Stimulated activated CD8-positive, alpha-beta memory T cell treated with anti-CD3 and anti-CD28 coated beads, Interleukin-12 subunit alpha, Interleukin-12 subunit beta, amount 100 ng/mL, for 1 hour (primary cell): ENCODE data around the gene CERT1.

Experiments used
- DNase-seq: peaks from one replicate; pipeline ENCODE4 v3.0.0-alpha.2; 2020; ENCODE audit warnings: low read depth

CERT1 gene

GRCh38 chr5:75472973-75473372 lies 38.5 kb downstream of the CERT1 start:
- no peak for DNase-seq

DNA sequence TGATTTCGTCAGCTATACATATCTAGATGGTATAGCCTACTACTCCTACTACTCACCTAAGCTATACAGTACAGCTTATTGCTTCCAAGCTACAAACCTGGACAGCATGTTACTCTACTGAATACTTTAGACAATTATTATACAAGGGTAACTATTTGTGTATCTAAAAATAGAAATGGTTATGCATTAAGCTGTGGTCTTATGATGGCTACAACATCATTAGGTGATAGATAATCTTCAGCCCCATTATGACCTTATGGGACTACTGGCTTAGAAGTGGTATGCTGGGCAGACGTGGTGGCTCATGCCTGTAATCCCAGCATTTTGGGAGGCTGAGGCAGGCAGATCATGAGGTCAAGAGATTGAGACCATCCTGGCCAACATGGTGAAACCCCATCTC lies 40.2 kb downstream of the CERT1 start:
- no peak for DNase-seq

DNA sequence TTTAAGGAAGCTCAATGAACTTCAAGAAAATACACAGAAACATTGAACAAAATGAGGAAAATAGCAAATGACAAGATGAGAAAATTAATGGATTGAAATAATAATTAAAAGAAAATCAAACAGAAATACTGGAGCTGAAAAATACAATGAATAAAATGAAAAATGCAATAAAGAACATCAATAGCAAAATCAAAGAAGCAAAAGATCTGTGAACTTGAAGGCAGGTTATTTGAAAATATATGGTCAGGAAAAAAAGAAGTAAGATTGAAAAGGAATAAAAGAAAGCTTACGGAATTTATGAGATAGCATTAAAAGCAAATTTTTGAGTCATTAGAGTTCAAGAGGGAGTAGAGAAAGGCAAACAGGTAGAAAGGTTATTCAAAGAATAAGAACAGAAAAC lies 42.4 kb downstream of the CERT1 start:
- DNase-seq, result no peak

DNA sequence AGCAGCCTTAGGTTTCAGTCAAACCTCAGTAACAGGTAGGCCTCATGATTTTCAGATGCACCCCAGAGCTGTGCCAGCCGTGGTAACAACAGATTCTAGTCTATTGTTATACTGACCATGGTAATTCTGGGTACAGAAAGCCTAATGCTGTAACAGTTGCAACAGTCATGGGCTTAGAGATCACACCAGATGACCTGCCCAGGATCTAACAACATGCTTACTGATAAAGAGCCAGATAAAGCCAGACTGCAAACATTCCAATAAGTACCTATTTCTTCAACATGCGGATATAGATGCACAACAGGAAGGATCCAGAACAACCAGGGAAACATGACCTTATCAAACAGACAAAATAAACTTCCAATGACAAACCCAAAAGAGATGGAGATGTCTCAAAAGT lies 42.8 kb downstream of the CERT1 start:
- DNase-seq, result no peak

- no peak for DNase-seq
These were observed 45.3 kb downstream of the CERT1 start for GRCh38 chr5:75466006-75466716.

DNA sequence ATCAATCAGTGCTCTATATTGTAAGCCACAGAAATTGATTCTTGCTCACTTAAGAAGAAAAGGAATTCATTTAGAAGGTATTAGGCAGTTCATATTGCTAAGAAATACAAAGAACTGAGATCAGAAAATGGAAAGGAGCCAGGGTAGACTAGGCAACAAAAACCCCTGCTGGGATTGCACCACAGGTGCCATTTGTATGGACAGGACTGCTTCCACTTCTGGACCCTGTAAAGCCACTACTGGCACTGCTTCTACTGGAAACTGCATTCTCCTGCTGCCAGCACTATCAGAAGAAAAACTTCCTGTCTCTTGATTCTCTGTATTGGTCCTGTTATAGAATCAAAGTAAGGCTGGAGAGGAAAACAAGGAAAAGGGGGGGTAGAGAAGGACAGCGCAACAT lies 45.9 kb downstream of the CERT1 start:
- no peak for DNase-seq

GRCh38 chr5:75463726-75464125 lies 47.7 kb downstream of the CERT1 start:
- no peak for DNase-seq

DNA sequence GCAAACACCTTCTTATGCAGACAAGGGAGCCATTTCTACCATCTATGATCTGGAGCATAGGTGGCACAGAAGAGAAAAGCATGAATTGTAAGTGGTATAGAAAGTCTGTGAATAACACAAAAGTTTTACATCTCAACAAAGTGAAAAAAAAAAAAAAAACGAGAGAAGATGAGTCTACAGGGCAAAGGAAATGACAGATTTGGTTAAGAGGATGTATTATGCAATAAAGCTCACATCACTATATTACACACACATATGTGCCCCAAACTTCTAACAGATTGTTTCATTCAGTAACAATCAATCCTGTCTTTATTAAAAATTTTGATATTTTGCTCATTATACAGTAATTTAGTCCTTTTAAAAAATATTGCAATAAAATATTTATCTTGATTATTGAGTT lies 49.8 kb downstream of the CERT1 start:
- no peak for DNase-seq

GRCh38 chr5:75460942-75461610 lies 50.4 kb downstream of the CERT1 start:
- no peak for DNase-seq

GRCh38 chr5:75460532-75460931 lies 50.9 kb downstream of the CERT1 start:
- no peak for DNase-seq

DNA sequence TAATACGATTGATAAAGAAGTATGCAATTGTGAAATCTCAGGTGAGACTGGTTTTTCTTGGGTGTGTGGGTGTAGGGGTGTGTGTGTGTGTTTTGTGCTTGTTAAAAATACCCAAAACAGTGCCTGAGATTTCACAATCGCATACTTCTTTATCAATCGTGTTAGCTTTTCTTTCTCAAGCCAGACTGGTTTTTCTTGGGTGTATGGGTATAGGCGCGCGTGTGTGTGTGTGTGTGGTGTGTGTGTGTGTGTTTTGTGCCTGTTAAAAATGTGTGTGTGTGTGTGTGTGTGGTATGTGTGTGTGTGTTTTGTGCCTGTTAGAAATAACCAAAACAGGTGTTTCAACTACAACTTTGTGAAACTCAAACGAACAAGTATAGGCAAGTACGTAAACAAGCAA lies 53.7 kb downstream of the CERT1 start:
- DNase-seq, result no peak

GRCh38 chr5:75457161-75457560 lies 54.3 kb downstream of the CERT1 start:
- no peak for DNase-seq

- DNase-seq, result no peak
These were observed 61.4 kb downstream of the CERT1 start for GRCh38 chr5:75450069-75450468.

DNA sequence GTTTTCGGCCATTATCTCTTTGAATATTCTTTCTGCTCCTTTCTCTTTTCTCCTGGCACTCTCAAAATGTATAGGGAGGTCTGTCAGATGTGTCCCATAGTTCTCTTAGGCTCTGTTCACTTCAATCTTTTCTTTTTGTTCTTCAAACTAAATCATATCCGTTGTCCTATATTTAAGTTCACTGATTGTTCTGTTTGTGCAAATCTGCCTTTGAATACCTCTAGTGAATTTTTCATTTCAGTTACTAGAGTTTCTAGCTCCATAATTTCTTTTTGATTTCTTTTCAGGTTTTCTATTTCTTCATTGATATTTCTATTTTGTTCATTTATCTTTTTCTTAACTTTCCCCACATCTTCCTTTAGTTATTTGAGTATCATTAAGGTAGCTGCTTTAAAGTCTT lies 65.4 kb downstream of the CERT1 start:
- DNase-seq, result no peak

DNA sequence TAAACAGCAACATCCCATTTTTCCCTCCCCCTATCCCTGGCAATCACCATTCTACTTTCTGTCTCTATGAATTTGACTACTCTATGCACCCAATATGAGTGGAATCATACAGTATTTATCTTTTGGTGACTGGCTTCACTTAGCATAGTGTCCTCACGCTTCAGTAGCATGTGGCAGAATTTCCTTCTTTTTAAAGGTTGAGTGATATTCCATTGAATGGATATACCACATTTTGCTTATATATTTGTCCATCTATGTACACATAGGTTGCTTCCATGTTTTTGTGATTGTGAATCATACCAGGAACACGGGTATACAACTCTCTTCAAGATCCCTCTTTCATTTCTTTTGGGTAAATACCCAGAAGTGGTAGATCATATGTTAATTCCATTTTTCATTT lies 69.9 kb downstream of the CERT1 start:
- no peak for DNase-seq

DNA sequence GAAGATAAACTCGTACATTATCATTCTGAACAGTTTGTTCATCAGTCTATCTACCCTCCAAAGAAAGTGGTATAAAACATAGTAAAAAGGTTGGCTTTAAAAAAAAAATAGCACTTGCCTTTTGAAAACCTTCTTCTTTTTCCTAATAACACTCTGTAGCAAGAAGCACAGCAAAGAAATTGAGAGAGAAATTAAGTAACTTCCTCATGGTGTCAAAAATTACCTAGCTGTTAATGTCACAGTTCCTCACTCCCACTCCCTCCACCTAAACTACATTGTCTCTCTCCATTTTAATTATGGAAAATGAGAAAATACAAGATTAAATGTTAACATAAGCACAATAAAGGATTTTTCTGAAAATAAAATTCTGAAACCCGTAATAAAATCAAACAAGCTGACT lies 72.2 kb downstream of the CERT1 start:
- DNase-seq, result no peak

GRCh38 chr5:75438722-75439121 lies 72.7 kb downstream of the CERT1 start:
- DNase-seq, result no peak

DNA sequence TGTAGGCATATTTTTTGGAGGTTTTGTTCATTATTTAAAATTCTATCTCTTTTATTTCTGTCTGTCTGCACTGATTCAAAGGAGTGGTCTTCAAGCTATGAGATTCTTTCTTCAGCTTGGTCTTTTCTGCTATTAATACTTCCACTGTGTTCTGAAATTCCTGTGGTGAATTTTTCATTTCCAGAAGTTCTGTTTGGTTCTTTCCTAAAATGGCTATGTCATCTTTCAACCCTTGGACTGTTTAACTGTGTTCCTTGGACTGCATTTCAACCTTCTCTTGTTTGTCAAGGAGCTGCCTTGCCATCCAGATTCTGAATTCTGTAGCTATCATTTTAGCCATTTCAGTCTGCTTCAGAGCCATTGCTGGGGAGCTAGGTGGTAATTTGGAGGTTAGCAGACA lies 76.3 kb downstream of the CERT1 start:
- no peak for DNase-seq

DNA sequence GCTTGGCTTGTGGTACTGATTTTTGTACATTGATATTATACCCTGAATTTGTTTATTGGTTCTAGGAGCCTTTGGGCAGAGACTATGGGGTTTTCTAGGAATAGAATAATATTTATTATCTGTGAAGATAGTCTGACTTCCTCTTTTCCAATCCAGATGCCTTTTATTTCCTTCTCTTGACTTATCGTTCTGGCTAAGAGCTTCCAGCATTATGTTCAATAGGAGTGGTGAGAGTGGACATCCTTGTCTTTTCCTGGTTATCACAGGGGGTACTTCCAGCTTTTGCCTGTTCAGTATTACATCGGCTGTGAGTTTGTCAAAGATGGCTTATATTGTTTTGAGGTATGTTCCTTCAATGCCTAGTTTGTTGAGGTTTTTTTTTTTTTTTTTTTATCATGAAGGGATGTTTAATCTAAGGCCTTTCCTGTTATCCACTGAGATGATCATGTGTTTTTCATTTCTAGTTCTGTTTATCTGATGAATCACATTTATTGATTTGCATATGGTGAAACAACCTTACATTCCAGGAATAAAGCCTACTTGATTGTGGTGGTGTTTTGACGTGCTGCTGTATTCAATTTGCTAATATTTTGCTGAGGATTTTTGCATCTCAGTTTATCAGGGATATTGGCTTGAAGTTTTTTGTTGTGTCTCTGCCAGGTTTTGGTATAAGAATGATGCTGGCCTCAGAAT lies 77.5 kb downstream of the CERT1 start:
- DNase-seq, result no peak

DNA sequence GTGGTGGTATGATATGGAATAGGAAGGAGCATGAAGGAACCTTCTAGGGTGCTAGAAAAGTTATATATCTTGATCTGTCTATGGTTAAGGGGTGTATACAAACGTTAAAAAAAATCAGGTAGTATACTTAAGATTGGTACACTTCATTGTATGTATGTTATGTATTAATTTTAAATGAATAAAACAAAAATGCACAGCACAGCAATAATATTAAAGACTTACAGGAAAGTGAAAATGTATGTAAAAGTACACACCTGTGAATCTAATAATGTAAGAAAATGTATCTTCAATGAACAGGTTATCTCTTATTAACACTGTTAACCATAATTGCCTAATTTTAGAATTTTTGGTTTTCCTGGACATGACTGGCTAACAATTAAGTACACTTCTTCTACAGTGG lies 97.2 kb downstream of the CERT1 start:
- DNase-seq, result no peak

DNA sequence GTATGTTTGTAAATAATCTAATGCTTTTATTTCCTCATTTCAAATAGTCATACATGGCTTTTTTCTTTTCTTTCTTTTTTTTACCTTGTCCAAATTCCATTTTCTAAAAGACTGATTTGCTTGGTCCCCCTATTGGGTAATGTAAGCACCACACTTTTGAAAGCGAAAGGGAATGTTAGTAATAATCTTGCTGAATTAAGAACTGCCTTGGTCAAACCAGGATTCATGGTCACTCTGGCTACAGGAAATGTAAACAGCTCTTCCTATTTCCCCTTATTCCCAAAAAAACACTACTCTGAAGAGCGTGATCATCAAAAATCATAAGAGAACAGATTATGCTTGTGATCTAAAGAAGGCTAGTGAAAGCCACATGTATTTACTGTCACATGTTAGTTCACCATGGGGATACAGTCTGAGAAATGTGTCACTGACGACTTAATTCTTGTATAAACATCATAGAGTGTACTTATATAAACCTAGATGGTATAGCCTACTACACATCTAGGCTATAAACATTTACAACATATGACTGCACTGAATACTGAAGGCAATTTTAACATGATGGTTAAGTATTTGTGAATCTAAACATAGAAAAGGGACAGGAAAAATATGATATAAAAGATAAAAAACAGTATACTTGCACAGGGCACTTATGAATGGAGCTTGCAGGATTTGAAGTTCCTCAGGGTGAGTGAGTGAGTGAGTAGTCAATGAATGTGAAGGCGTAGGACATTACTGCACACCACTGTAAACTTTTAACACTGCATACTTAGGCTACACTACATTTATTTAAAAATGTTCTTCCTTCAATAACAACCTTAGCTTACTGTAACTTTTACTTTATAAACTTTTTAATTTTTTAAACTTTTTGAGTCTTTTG lies 99.1 kb downstream of the CERT1 start:
- DNase-seq, result no peak

DNA sequence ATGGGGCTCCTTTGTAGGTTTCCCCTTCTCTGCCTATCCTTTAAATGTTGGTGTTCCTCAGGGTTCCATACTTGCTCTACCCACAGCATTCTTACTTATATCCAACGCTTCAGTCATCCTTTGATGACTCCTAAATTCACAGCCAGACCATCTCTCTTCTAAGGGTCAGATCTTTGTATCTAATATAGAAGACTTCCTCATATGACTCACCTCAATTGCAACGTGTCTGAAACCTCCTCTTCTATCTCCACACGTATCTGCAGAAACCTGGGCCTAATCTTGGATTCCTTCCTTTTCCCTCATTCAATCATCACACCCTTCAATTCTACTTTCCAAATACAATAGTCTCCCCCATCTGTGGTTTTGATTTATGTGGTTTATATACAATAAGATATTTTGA lies 106.1 kb downstream of the CERT1 start:
- no peak for DNase-seq
